Mucosa of descending colon (tissue), 3 donors: ENCODE results near the gene IFRD2. TPM values are rescaled to one million over a fixed set of nuclear protein-coding genes. Genes with fewer than 3 reads are reported as not detected.
A peak's percentile ranks its signal among the peaks of the same experiment; 100 is the strongest.

ENCODE experiments used
- ATAC-seq: fragments of 200-7000 bp; cut with Tn5 transposase; one replicate; pipeline ENCODE4 v1.9.1; 2020; ENCODE audit warnings: mild to moderate bottlenecking, moderate library complexity
- DNase-seq, 3 donors: peaks; one replicate each; pipeline ENCODE4 v3.0.0-alpha.2; 2020
- H3K36me3 ChIP-seq: fragments of 200-600 bp; one replicate; pipeline ENCODE4 v1.8.0; 2021; ENCODE audit warnings: low read depth, mild to moderate bottlenecking
- H3K4me1 ChIP-seq: fragments of 200-600 bp; one replicate; pipeline ENCODE4 v1.8.0; 2021; ENCODE audit warnings: low read depth, mild to moderate bottlenecking
- H3K4me3 ChIP-seq: fragments of 200-600 bp; one replicate; pipeline ENCODE4 v1.8.0; 2021; ENCODE audit warnings: mild to moderate bottlenecking
- H3K9me3 ChIP-seq: fragments of 200-600 bp; one replicate; pipeline ENCODE4 v1.8.0; 2021; ENCODE audit warnings: mild to moderate bottlenecking
- CTCF ChIP-seq: fragments of 200-600 bp; IDR thresholded peaks from one replicate; pipeline ENCODE4 v1.8.0; 2022; ENCODE audit warnings: antibody characterized with exemption, mild to moderate bottlenecking
- intact Hi-C, 2 donors: fragments of 100-400 bp; cut with DNase I in 1 of 2; cut with micrococcal nuclease in 1 of 2; formaldehyde crosslinking; loops; one replicate each; pipeline versions ENCODE4 v1.11.0 to v1.11.1; 2022; cut with DNase I, micrococcal nuclease
- total RNA-seq, 3 donors: library from RNA; stranded (reverse); fragmentation: NEBNext Ultra II Directional in 2 of 3; extraction: Animal tissue kit (Norgen Biotek cat#: 25700) in 2 of 3; gene quantifications; one replicate each; pipeline versions ENCODE4 v1.2.1 to v1.2.4, GENCODE V29; 2021 to 2023
- donor health status: DM: no; HTN: no; CAD: no; lungs with moderate emphysema.
- donor health status: DM: no; HTN: no; CAD: no.
- donor health status: DM: no; HTN: yes; CAD: no.

IFRD2 gene
- total RNA-seq, 3 donors from 2014 or later, result 54.8 to 59.8 (median 57.0) TPM

- Histone ChIP-seq H3K4me1 (peaks cover 58% of the 10 kb centered on the region), H3K9me3 (no peaks in the 10 kb centered on the region), H3K4me3 (no peak overlapping the region), H3K36me3 (no peaks in the 10 kb centered on the region)
- intact Hi-C loops, result no loop called here
- no peak for ATAC-seq
- peak in 1 of 3 donors; percentile 62 for DNase-seq
- no peak for TF ChIP-seq CTCF
These were observed 27.8 kb upstream of the IFRD2 start for GRCh38 chr3:50319894-50320625.

DNA sequence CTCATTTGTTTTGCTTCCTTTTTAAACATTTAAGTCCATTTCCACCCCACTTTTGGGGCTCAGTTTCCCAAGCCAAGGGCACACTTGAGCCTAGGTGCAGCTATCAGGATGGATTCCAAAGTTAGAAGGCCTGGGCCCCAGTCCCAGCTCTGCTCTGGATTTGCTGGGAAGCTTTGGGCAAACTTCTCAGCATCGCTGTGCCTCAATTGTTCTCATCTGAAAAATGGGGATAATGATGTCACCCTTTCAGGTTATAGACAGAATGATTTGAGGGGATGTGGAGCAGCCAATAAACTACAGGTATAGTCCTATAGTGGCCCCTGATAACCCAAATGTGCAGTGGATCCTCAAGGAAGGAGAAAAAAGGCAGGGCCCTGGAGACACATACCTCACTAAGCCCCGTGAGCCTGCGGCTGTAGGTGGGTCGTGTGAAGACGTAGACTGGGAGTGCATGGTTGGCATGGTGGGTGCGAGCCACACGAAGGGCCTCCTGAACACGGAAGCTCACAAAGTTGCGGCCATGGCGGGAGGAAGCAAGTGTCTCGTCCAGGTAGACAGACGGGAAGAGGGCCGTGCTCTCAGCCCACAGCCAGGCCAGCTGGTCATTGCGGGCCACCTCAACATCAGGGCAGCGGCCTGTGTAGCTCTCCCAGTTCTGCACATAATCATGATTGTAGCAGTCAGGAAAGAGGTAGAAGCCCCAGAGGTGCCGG is 27.1 kb upstream of the IFRD2 start:
- peak in 1 of 3 donors; percentile 52 for DNase-seq
- no peak for ATAC-seq
- H3K36me3 ChIP-seq, result no peaks in the 10 kb centered on the region
- no peak overlapping the region for H3K4me3 ChIP-seq
- H3K9me3 ChIP-seq, result no peaks in the 10 kb centered on the region
- peaks cover 56% of the 10 kb centered on the region for H3K4me1 ChIP-seq
- no peak for TF ChIP-seq CTCF
- intact Hi-C loops, result no loop called here

- Histone ChIP-seq H3K36me3 (no peaks in the 10 kb centered on the region), H3K4me3 (no peak overlapping the region), H3K9me3 (no peaks in the 10 kb centered on the region), H3K4me1 (peaks cover 55% of the 10 kb centered on the region)
- ATAC-seq, result no peak
- peak; percentile 19 to 60 (median 41) for DNase-seq
- TF ChIP-seq CTCF, result no peak
- intact Hi-C loops, result no loop called here
These were observed 26.4 kb upstream of the IFRD2 start for GRCh38 chr3:50318615-50319014.

GRCh38 chr3:50318163-50318562 is 25.9 kb upstream of the IFRD2 start:
- intact Hi-C loops, result no loop called here
- Histone ChIP-seq H3K36me3 (no peaks in the 10 kb centered on the region), H3K4me1 (peaks cover 55% of the 10 kb centered on the region), H3K9me3 (no peaks in the 10 kb centered on the region), H3K4me3 (no peak overlapping the region)
- ATAC-seq, result no peak
- TF ChIP-seq CTCF, result no peak
- peak in 1 of 3 donors; percentile 40 for DNase-seq

GRCh38 chr3:50317300-50317699 is 25.1 kb upstream of the IFRD2 start:
- no peaks in the 10 kb centered on the region for H3K9me3 ChIP-seq
- no peak for TF ChIP-seq CTCF
- no peak overlapping the region for H3K4me3 ChIP-seq
- DNase-seq (peak; percentile 72 to 82 (median 81)), ATAC-seq (peak; percentile 5)
- intact Hi-C loops, result no loop called here
- no peaks in the 10 kb centered on the region for H3K36me3 ChIP-seq
- peaks cover 54% of the 10 kb centered on the region for H3K4me1 ChIP-seq
